Kidney (tissue), 14 donors: ENCODE measurements around the gene DNAH11. TPM values are rescaled to one million over a fixed set of nuclear protein-coding genes. Genes with fewer than 3 reads are reported as not detected.

Source experiments
- DNase-seq, 5 donors: peaks; one replicate each; pipeline ENCODE4 v3.0.0-alpha.2; 2013 to 2020
- FAIRE-seq: peaks from 2 replicates; lab custom pipeline; 2012; peaks lifted over from hg19 to GRCh38; lab: Jason Lieb, UNC
- H3K27ac ChIP-seq, 2 donors: one replicate each; pipeline ENCODE4 v1.7.0; 2013; ENCODE audit warnings: low read depth in 2 of 2, low read length in 2 of 2, inconsistent platforms in 1 of 2
- H3K27me3 ChIP-seq: one replicate; pipeline ENCODE4 v1.7.1; 2013; ENCODE audit warnings: low read length, inconsistent platforms; ENCODE audit not compliant: control insufficient read depth, insufficient read depth
- H3K36me3 ChIP-seq, 3 donors: one replicate each; pipeline versions ENCODE4 v1.7.0 to v1.7.1; 2013; ENCODE audit warnings: low read length in 3 of 3, control low read depth in 1 of 3, inconsistent platforms in 1 of 3; ENCODE audit not compliant: insufficient read depth in 3 of 3, control insufficient read depth in 2 of 3
- H3K4me1 ChIP-seq, 3 donors: one replicate each; pipeline versions ENCODE4 v1.7.0 to v1.7.1; 2013; ENCODE audit warnings: low read length in 3 of 3, inconsistent platforms in 1 of 3, low read depth in 1 of 3; ENCODE audit not compliant: control insufficient read depth in 2 of 3, insufficient read depth in 2 of 3
- H3K4me3 ChIP-seq, 3 donors: one replicate each; pipeline versions ENCODE4 v1.7.0 to v1.8.1; 2013; ENCODE audit warnings: low read length in 3 of 3, control low read depth in 1 of 3, inconsistent platforms in 1 of 3
- H3K9ac ChIP-seq, 3 donors: one replicate each; pipeline versions ENCODE4 v1.7.0 to v1.7.1; 2013; ENCODE audit warnings: low read length in 3 of 3, control low read depth in 1 of 3, inconsistent platforms in 1 of 3
- H3K9me3 ChIP-seq, 3 donors: one replicate each; pipeline versions ENCODE4 v1.7.0 to v1.7.1; 2013; ENCODE audit warnings: low read length in 3 of 3, control low read depth in 1 of 3, inconsistent platforms in 1 of 3; ENCODE audit not compliant: control insufficient read depth in 2 of 3, insufficient read depth in 1 of 3
- intact Hi-C: fragments of 100-400 bp; cut with DNase I; formaldehyde crosslinking; loops from one replicate; pipeline ENCODE4 v1.11.1; 2022
- polyA plus RNA-seq: library from polyadenylated mRNA; stranded (reverse); fragments of 350-450 nt; fragmentation: Illumina TruSeq; extraction: RNeasy Lipid Tissue Mini Kit (QIAGEN cat#74804); gene quantifications from one replicate; pipeline ENCODE4 v1.2.3, GENCODE V29; 2014; ENCODE audit warnings: low read depth, low replicate concordance; ENCODE audit not compliant: insufficient read depth
- total RNA-seq: library from RNA; stranded (reverse); fragmentation: NEBNext Ultra II Directional; extraction: Animal tissue kit (Norgen Biotek cat#: 25700); gene quantifications from one replicate; pipeline ENCODE4 v1.2.1, GENCODE V29; 2021
- TF ChIP-seq, protein P1 (sequence below): IDR thresholded peaks from 3 replicates; pipeline ENCODE4 v1.5.1; 2012; ENCODE audit warnings: mild to moderate bottlenecking, moderate library complexity, borderline replicate concordance; ENCODE audit not compliant: insufficient read depth; ENCODE audit errors: extremely low read depth
- donor health status: control.
- donor health status: control.
- donor health status: control.
- donor health status: control.
- donor health status: control.
- donor health status: DM: yes; HTN: yes; CAD: no.
- donor health status: Normal renal cell carcinoma (clear cell type).

Gene DNAH11
- total and polyA plus RNA-seq, 2 donors from 2014 or later = 0.58 to 2.3 TPM

DNA sequence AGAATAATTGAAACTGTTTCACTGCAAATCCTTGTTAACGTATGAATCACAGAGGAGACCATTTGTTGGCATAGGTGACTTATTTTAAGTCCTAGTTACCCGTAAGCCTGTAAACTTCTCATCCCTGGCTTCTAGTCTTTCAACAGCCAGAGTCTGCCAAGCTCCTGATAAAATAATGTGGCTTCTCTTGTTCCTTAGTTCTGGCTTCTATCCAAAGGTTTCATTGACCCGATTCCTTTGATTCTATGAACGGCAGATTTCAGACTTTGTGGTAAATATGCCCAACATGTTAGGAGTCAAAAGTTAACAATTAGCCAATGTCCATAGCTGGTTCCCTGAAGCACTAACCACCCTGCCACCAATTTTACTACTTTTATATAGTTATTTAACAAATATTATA, 23.3 kb downstream of the DNAH11 start:
- intact Hi-C loops = no loop called here
- no peaks in the 10 kb centered on the region for H3K27me3 ChIP-seq
- H3K27ac ChIP-seq = no peak overlapping the region
- DNase-seq (no peak), FAIRE-seq (no peak)
- no peaks in the 10 kb centered on the region for H3K9me3 ChIP-seq
- no peak overlapping the region for H3K4me3 ChIP-seq
- no peaks in the 10 kb centered on the region for H3K4me1 ChIP-seq
- no peak overlapping the region for H3K9ac ChIP-seq
- TF ChIP-seq, protein P1, sequence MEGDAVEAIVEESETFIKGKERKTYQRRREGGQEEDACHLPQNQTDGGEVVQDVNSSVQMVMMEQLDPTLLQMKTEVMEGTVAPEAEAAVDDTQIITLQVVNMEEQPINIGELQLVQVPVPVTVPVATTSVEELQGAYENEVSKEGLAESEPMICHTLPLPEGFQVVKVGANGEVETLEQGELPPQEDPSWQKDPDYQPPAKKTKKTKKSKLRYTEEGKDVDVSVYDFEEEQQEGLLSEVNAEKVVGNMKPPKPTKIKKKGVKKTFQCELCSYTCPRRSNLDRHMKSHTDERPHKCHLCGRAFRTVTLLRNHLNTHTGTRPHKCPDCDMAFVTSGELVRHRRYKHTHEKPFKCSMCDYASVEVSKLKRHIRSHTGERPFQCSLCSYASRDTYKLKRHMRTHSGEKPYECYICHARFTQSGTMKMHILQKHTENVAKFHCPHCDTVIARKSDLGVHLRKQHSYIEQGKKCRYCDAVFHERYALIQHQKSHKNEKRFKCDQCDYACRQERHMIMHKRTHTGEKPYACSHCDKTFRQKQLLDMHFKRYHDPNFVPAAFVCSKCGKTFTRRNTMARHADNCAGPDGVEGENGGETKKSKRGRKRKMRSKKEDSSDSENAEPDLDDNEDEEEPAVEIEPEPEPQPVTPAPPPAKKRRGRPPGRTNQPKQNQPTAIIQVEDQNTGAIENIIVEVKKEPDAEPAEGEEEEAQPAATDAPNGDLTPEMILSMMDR = no peak
- no peaks in the 10 kb centered on the region for H3K36me3 ChIP-seq

DNA sequence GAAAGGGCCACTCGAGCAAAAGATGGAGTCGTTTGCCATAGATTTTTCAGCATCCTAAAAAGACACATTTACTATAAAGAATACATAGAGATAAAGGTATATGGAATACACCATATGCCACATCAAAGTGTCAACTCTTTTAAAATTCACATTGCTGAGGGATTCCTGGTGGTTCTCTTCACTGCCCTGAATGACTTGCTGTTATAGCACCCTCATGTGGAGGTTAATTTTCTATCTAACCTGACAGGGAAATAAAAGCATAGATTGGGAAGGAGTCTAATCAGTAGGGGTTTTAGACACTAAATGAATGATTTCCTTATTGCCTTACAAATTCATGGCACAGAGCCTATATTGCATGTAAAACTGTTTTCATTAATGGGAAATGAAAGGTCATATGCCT, 25.9 kb downstream of the DNAH11 start:
- no peaks in the 10 kb centered on the region for H3K27me3 ChIP-seq
- no peaks in the 10 kb centered on the region for H3K36me3 ChIP-seq
- FAIRE-seq (no peak), DNase-seq (peak in 1 of 5 donors; percentile 22)
- H3K4me3 ChIP-seq = no peak overlapping the region
- no peak overlapping the region for H3K9ac ChIP-seq
- H3K4me1 ChIP-seq = no peaks in the 10 kb centered on the region
- H3K9me3 ChIP-seq = no peaks in the 10 kb centered on the region
- no peak overlapping the region for H3K27ac ChIP-seq
- TF ChIP-seq, protein P1 = no peak
- intact Hi-C loops = no loop called here

DNA sequence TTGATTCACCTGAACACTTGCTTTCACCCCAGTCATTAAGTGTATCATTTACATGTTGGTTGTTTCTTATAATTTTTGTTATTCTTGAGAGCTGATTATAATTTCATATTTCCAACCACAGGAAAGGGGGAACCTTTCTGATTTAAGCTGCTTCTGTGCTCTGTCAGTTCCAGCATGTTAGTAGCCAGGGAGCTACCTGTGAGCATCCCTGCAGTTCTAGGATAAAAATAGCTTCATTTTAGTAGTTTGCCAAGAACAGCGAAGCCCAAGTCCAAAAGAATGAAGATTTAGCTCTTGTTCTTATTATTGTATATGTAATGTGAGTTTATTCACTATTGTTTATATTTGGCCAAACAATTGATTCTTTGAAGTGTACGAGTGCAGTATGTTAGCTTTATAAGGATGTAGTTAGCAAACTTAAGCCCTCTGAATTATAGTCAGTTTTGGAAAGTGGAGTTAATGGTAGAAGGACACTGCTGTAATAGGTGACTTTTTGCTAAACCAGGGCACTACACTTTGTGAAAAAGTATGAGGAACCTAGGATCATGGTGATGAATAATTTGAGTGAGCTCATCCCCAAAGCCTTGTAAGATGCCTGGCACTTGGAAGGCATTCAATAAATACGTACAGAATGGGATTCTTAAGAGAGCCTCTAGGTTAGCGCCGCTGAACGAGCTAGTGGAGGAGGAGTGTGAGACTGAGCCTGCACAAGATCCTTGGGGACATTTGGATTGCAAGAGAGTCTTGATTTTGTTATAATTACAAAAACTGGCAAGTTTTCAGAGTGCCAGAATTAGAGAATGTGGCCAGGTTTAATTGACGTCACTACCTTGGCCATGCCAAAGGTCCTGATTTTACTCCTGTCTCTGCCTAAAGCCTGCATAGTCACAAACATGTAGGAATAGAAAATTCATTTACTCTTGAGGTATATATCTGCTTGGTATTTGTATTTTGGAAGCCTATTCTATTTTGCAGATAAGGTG, 29.8 kb downstream of the DNAH11 start:
- no peak overlapping the region for H3K9ac ChIP-seq
- intact Hi-C loops = no loop called here
- FAIRE-seq = no peak

More for the DNA sequence above, 29.8 kb downstream of the DNAH11 start:
- TF ChIP-seq, protein P1 = no peak
- DNase-seq = no peak
- no peaks in the 10 kb centered on the region for H3K27me3 ChIP-seq
- H3K4me3 ChIP-seq = no peak overlapping the region
- H3K4me1 ChIP-seq = no peaks in the 10 kb centered on the region
- no peaks in the 10 kb centered on the region for H3K9me3 ChIP-seq
- no peak overlapping the region for H3K27ac ChIP-seq
- no peaks in the 10 kb centered on the region for H3K36me3 ChIP-seq
